ENCODE measurements around the gene RPRD2.

The RPRD2 gene

GRCh38 chr1:150513351-150513791, 149.4 kb downstream of the RPRD2 start:
- DNase-seq (ENCODE audit: low read depth in 2 of 2) = no peak

DNA sequence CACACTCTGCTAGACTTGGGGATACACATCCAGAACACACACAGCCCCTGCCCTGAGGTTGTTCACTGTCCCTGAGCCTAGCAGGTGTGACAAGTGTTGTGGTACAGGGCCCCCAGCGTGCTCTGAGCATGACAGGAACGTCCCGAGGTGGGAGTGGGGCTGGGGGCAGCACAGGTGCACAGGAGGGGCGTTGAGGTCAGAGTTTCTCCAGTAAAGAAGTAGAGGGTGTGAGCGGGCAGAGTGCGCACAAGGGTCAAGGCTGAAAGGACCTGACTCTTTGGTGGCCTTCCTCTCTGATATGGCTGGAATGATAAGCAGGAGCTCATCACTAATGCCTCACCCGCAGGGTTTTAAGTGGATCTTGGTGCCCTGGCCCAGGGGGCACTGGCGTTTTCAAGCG, 150.3 kb downstream of the RPRD2 start:
- DNase-seq (ENCODE audit: low read depth in 2 of 2) = no peak

- no peak for DNase-seq (ENCODE audit: low read depth in 2 of 2)
Measured at GRCh38 chr1:150514913-150515327, 151.0 kb downstream of the RPRD2 start.

- peak; percentile 88 to 91 for DNase-seq (ENCODE audit: low read depth in 2 of 2)
Measured at GRCh38 chr1:150515328-150516049, 151.5 kb downstream of the RPRD2 start, which contains the start of gene FALEC. Gene FALEC (plus strand): TSS chr1:150515752.

DNA sequence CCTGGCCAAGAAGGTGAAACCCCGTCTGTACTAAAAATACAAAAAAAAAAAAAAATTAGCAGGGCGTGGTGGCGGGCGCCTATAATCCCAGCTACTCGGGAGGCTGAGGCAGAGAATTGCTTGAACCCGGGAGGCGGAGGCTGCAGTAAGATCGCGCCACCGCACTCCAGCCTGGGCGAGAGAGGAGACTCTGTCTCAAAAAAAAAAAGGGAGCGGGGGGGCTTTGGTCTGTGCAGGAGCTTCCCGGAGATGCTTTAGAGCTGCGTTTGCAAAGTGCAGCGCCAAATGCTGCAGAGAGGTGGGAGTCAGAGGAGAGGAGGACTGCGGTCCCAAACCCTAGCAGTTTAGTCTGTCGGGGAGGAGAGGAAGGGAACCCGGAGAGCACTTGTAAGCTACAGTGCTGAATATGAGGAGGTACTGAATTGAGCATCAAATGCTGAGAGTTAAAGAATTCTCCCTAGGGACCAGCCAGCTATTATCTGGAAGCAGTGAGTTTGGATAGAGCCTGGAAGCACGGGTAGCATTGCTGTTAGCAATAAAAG, 152.2 kb downstream of the RPRD2 start:
- DNase-seq (ENCODE audit: low read depth in 2 of 2) = no peak

DNA sequence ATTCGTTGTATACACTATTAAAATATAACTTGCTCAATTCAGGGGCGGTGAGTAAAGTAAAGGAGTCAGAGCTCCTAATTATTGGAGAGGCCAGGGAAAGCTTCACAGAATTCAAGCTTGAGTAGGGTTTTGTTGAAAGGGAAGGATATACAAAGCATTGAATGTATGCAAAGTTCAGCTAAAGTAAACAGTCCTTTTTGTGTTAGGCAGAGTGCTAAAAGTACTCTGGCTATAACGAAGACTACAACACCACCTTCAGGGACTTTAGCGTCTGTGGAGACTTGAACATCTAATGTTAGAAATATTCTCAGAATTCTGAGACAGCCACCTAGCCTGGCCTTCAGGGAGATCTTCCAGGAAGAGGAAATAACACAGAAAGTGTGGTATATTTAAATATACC, 152.7 kb downstream of the RPRD2 start:
- no peak for DNase-seq (ENCODE audit: low read depth in 2 of 2)

GRCh38 chr1:150521196-150521968, 157.4 kb downstream of the RPRD2 start:
- no peak for DNase-seq (ENCODE audit: low read depth in 2 of 2)

GRCh38 chr1:150525348-150525747, 161.4 kb downstream of the RPRD2 start:
- no peak for DNase-seq (ENCODE audit: low read depth in 2 of 2)
